Erythroblast (primary cell): ENCODE results near the gene DNMT1.

Experiments used
- GATA1 ChIP-seq: IDR thresholded peaks from 2 replicates; pipeline ENCODE4 v1.6.1; 2011; ENCODE audit warnings: low read depth, mild to moderate bottlenecking, control low read depth, low read length, moderate library complexity
- POLR2A ChIP-seq: IDR thresholded peaks from 2 replicates; pipeline ENCODE4 v1.6.1; 2011; ENCODE audit warnings: mild to moderate bottlenecking, low read length

- no peak for TF ChIP-seq POLR2A
- no peak for TF ChIP-seq GATA1
Measured at GRCh38 chr19:10173527-10173926, 21.2 kb downstream of the DNMT1 start.
